ENCODE measurements around the gene PLCXD3.

DNA sequence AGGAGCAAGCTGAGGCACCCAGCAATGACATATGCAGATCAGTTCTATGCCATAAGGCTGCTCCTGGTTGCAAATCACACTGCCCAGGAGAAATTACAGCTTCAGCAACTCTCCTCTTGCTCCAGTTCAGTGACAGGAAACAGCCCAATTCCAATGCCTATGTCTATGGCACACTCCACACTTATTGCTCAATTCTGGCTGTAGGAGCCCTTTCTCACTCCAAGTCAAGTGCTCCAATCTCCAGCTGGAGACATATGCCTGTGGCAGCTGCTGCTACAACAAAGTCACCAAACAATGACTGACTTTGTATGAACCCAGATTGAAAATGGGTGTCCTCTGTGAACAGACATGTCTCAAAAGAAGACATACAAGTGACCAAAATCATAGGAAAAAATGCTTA, 31.8 kb upstream of the PLCXD3 start:
- TF ChIP-seq, protein P1, sequence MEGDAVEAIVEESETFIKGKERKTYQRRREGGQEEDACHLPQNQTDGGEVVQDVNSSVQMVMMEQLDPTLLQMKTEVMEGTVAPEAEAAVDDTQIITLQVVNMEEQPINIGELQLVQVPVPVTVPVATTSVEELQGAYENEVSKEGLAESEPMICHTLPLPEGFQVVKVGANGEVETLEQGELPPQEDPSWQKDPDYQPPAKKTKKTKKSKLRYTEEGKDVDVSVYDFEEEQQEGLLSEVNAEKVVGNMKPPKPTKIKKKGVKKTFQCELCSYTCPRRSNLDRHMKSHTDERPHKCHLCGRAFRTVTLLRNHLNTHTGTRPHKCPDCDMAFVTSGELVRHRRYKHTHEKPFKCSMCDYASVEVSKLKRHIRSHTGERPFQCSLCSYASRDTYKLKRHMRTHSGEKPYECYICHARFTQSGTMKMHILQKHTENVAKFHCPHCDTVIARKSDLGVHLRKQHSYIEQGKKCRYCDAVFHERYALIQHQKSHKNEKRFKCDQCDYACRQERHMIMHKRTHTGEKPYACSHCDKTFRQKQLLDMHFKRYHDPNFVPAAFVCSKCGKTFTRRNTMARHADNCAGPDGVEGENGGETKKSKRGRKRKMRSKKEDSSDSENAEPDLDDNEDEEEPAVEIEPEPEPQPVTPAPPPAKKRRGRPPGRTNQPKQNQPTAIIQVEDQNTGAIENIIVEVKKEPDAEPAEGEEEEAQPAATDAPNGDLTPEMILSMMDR (IDR thresholded peaks at IDR 0.05), result no peak
- TF ChIP-seq, protein P2, sequence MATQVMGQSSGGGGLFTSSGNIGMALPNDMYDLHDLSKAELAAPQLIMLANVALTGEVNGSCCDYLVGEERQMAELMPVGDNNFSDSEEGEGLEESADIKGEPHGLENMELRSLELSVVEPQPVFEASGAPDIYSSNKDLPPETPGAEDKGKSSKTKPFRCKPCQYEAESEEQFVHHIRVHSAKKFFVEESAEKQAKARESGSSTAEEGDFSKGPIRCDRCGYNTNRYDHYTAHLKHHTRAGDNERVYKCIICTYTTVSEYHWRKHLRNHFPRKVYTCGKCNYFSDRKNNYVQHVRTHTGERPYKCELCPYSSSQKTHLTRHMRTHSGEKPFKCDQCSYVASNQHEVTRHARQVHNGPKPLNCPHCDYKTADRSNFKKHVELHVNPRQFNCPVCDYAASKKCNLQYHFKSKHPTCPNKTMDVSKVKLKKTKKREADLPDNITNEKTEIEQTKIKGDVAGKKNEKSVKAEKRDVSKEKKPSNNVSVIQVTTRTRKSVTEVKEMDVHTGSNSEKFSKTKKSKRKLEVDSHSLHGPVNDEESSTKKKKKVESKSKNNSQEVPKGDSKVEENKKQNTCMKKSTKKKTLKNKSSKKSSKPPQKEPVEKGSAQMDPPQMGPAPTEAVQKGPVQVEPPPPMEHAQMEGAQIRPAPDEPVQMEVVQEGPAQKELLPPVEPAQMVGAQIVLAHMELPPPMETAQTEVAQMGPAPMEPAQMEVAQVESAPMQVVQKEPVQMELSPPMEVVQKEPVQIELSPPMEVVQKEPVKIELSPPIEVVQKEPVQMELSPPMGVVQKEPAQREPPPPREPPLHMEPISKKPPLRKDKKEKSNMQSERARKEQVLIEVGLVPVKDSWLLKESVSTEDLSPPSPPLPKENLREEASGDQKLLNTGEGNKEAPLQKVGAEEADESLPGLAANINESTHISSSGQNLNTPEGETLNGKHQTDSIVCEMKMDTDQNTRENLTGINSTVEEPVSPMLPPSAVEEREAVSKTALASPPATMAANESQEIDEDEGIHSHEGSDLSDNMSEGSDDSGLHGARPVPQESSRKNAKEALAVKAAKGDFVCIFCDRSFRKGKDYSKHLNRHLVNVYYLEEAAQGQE (IDR thresholded peaks at IDR 0.05; ENCODE audit: insufficient read depth in 1 of 2, low read depth in 2 of 2, low read length in 1 of 2), result no peak
- TF ChIP-seq TCF7L2 (IDR thresholded peaks at IDR 0.05; ENCODE audit: low read depth, low read length), result no peak
- TF ChIP-seq POLR2AphosphoS5 (IDR thresholded peaks at IDR 0.05; ENCODE audit: low read depth, low read length), result no peak

All from Panc1 (cell line).